Measurements from ENCODE around the gene ADRM1. TPM values are rescaled to one million over a fixed set of nuclear protein-coding genes. Genes with fewer than 3 reads are reported as not detected.

ADRM1 gene
- total RNA-seq, 4 donors from 2014 or later = 84.7 to 155 (median 146) TPM

DNA sequence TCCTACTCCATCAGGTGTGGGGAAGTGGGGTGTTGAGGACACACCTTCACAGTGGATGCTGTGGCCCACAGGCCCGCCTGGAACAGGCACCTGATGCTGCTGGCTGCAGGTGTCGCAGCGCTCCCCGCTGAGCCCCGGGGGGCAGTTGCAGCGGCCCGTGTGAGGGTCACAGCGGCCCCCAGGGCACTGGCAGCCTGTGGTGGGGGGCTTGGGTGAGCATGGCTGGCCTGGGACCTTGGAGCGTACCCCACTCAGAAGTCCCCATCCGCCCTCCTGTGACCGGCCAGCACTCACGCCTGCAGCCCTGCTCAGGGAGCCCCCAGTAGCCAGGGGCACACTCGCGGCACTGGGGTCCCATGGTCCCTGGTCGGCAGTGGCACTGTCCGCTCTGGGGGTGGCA lies 19.2 kb downstream of the ADRM1 start:
- Histone ChIP-seq H3K4me1 (peaks cover 22% of the 10 kb centered on the region), H3K27me3 (no peaks in the 10 kb centered on the region), H3K4me3 (no peak overlapping the region), H3K36me3 (peaks cover 76% of the 10 kb centered on the region), H3K9me3 (no peaks in the 10 kb centered on the region), H3K27ac (no peak overlapping the region)
- DNase-seq (ENCODE audit: low spot score in 2 of 2) = no peak
- no CpG with 5 or more reads among the region's 16 CpGs for WGBS
- no peak for TF ChIP-seq EP300 (IDR thresholded peaks at IDR 0.05)
- no peak for TF ChIP-seq CTCF (IDR thresholded peaks at IDR 0.05)
- no peak for TF ChIP-seq POLR2AphosphoS5 (IDR thresholded peaks at IDR 0.05)
- no peak for TF ChIP-seq POLR2A (IDR thresholded peaks at IDR 0.05)

DNA sequence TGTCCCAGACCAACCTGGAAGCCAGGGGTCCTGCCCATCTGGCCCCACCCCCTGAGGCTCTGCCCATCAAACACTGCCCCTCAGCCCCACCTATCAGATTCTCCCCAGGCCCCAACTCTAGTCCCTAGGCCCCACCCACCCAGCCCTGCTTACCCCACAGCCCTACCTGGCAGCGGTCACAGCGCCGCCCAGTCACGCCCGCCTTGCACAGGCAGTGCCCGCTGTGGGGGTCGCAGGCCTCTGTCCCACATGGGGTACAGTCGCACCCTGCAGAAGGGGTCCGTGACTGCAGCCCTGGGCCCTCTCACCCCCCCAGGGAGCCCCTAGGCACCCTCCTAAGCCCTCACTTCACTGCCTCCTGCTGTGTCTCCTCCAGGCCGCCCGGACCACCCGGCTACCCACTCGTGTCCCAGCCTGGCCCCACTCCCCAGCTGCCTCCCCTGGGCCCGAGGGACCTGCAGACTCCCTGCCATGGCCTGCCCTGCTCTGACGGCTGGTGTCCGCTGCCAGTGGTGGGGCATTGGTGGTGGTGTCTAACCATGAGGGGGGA lies 19.8 kb downstream of the ADRM1 start:
- H3K36me3 ChIP-seq = peaks cover 77% of the 10 kb centered on the region
- H3K9me3 ChIP-seq = no peaks in the 10 kb centered on the region
- WGBS = 85% methylated on average over 7 of the region's 16 CpGs
- DNase-seq (ENCODE audit: low spot score in 2 of 2) = no peak
- no peaks in the 10 kb centered on the region for H3K27me3 ChIP-seq
- H3K27ac ChIP-seq = no peak overlapping the region
- TF ChIP-seq POLR2AphosphoS5 (IDR thresholded peaks at IDR 0.05) = no peak
- no peak for TF ChIP-seq POLR2A (IDR thresholded peaks at IDR 0.05)
- TF ChIP-seq EP300 (IDR thresholded peaks at IDR 0.05) = no peak
- no peak for TF ChIP-seq CTCF (IDR thresholded peaks at IDR 0.05)
- H3K4me3 ChIP-seq = no peak overlapping the region
- peaks cover 16% of the 10 kb centered on the region for H3K4me1 ChIP-seq

DNA sequence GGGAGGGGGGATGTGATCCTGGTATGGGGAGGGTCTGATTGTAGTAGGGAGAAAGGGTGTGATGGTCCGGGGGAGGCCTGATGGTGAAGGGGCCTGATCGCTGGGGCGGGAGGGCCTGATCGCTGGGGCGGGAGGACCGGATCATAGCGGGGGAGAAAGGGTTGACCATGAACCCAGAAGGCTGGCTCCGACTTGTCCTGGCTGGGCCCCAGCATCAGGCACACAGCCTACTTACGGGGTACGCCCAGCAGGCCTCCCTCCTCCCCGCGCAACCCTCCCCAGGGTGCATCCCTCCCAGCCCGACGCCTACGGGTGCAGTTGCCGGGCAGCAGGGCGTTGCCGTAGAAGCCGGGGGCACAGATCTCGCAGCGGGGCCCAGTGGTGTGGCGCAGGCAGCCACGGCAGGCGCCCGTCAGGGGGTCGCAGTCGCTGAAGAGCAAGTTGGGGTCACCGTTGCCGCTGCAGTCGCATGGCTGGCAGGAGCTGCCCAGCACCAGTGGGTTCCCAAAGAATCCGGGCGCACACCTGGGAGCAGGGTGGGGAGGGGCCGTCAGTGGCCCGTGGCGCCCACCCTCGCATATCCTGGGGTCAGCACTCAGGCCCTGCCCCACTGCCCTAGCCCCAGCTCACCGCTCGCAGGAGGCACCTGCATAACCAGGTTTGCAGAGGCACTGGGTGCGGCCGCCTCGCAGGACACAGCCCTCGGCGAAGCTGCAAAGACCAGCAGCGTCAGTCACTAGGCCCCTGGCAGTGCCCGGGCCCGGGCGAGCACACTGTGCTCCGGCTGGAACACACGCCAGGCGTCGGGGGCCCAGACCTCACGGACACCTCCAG lies 20.6 kb downstream of the ADRM1 start:
- peaks cover 15% of the 10 kb centered on the region for H3K4me1 ChIP-seq

DNA sequence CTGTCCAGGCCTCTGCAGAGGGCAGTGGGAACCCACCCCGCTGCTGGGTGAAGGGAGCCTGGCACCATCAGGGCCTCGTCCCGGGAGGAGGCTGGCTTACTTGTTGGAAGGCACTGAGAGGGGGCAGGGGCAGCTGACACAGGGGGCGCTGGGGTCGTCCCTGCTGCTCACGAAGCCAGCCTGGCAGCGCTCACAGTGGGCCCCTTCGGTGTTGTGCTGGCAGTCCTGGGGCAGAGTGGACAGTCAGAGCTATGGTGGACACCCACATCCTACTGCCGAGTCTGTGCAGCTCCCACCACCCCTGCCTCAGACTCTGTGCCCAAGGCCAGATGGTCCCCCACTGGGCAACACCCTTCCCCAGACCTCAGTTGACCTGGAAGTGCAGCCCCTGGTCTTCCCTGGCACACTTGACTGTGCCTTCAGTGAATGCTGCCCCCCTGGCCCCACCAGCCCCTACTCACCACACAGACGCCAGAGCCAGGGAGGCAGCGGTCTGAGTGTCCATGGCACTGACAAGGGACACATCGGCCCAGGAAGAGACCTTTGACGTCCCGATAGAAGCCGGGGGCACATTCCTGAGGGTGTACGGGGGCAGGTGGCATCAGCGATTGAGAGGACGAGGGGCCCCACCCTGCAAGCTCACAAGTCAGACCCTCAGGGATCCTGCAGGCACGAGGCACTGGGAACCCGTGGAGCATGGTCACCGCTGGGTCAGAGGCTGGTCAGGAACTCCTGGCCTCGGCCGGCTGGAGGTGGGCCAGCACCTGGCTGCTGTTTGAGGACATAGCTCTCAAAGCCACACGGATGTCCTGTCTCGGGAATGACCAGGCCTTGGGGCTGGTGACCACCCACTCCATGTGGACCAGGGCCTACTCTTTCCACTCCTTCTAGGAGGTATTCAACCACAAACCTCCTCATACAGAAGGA lies 21.4 kb downstream of the ADRM1 start:
- 96% methylated on average over 5 of the region's 25 CpGs for WGBS
- Histone ChIP-seq H3K4me1 (peaks cover 14% of the 10 kb centered on the region), H3K27me3 (no peaks in the 10 kb centered on the region), H3K36me3 (peaks cover 86% of the 10 kb centered on the region), H3K4me3 (no peak overlapping the region), H3K9me3 (no peaks in the 10 kb centered on the region), H3K27ac (no peak overlapping the region)
- no peak for DNase-seq (ENCODE audit: low spot score in 2 of 2)
- TF ChIP-seq POLR2AphosphoS5 (IDR thresholded peaks at IDR 0.05) (no peak), EP300 (IDR thresholded peaks at IDR 0.05) (no peak), CTCF (IDR thresholded peaks at IDR 0.05) (no peak), POLR2A (IDR thresholded peaks at IDR 0.05) (no peak)

More for the DNA sequence above, 20.6 kb downstream of the ADRM1 start:
- H3K27ac ChIP-seq = no peak overlapping the region
- TF ChIP-seq POLR2A (IDR thresholded peaks at IDR 0.05) (no peak), CTCF (IDR thresholded peaks at IDR 0.05) (no peak), POLR2AphosphoS5 (IDR thresholded peaks at IDR 0.05) (no peak), EP300 (IDR thresholded peaks at IDR 0.05) (no peak)
- peaks cover 83% of the 10 kb centered on the region for H3K36me3 ChIP-seq
- no peak overlapping the region for H3K4me3 ChIP-seq
- no peaks in the 10 kb centered on the region for H3K27me3 ChIP-seq
- WGBS = 55% methylated on average over 6 of the region's 52 CpGs
- DNase-seq (ENCODE audit: low spot score in 2 of 2) = no peak
- H3K9me3 ChIP-seq = no peaks in the 10 kb centered on the region
